ENCODE measurements around the gene BTBD10. TPM values are rescaled to one million over a fixed set of nuclear protein-coding genes. Genes with fewer than 3 reads are reported as not detected.
A peak's percentile ranks its signal among the peaks of the same experiment; 100 is the strongest.

BTBD10 gene
- total RNA-seq, 1 experiment from 2014 or later, result 45.0 TPM

DNA sequence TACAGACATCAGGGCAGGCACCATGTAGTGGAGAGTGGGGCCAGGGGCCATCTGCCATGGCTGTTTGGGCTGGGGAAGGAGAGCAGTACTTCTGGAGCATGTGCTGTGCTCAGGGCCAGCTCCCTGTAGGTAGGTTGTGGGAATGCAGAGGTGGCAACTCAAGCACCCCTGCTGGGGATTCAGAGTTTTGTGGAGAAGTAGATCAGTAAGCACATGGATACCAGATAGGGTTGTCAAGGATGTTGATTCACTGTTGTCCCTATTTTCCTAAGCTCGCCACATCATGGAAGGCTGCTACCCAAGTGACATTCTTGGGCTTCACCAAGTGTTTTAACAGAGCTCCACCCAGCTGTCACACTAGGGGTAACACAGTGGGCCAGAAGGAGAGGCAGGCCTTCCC is 118.2 kb downstream of the BTBD10 start:
- H3K4me3 Mint-ChIP-seq (ENCODE audit: unreplicated experiment), result no peak overlapping the region
- Histone ChIP-seq H3K36me3 (ENCODE audit: control insufficient read depth, insufficient read depth, low read length) (no peaks in the 10 kb centered on the region), H3K27me3 (replicated peaks; ENCODE audit: control insufficient read depth, insufficient read depth, low read length) (no peaks in the 10 kb centered on the region), H3K9me3 (no peaks in the 10 kb centered on the region), H3K4me3 (ENCODE audit: low read depth, low read length) (no peak overlapping the region), H3K4me1 (no peaks in the 10 kb centered on the region)
- BruUV-seq (replicated peaks), result no TSS peak
- no peak for DNase-seq
- H3K9me3 Mint-ChIP-seq (ENCODE audit: unreplicated experiment), result no peaks in the 10 kb centered on the region
- no peaks in the 10 kb centered on the region for H3K36me3 Mint-ChIP-seq (ENCODE audit: insufficient read depth, unreplicated experiment)
- no peak overlapping the region for H3K27ac Mint-ChIP-seq (ENCODE audit: unreplicated experiment)
- intact Hi-C loops (cut with micrococcal nuclease; ENCODE audit: unreplicated experiment), result loop anchor here (1.0 to 10.0 kb wide), 3 partner anchors 95 to 380 kb away; no protein-coding TSS in a partner anchor
- TF ChIP-seq, protein P1, sequence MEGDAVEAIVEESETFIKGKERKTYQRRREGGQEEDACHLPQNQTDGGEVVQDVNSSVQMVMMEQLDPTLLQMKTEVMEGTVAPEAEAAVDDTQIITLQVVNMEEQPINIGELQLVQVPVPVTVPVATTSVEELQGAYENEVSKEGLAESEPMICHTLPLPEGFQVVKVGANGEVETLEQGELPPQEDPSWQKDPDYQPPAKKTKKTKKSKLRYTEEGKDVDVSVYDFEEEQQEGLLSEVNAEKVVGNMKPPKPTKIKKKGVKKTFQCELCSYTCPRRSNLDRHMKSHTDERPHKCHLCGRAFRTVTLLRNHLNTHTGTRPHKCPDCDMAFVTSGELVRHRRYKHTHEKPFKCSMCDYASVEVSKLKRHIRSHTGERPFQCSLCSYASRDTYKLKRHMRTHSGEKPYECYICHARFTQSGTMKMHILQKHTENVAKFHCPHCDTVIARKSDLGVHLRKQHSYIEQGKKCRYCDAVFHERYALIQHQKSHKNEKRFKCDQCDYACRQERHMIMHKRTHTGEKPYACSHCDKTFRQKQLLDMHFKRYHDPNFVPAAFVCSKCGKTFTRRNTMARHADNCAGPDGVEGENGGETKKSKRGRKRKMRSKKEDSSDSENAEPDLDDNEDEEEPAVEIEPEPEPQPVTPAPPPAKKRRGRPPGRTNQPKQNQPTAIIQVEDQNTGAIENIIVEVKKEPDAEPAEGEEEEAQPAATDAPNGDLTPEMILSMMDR (IDR thresholded peaks at IDR 0.05; ENCODE audit: insufficient read depth in 1 of 2, low read depth in 1 of 2, low read length in 1 of 2, severe bottlenecking in 1 of 2, unreplicated experiment in 1 of 2), result no peak
- ChIA-PET POLR2A (no interaction called here), CTCF (interaction anchor here (0.8 to 4.5 kb wide), 6 partner anchors 9 to 381 kb away, joined by 3 to 32 read pairs (median 3); no protein-coding TSS in a partner anchor)
- H3K4me1 Mint-ChIP-seq (ENCODE audit: low read depth, unreplicated experiment), result peaks cover 6% of the 10 kb centered on the region
- H3K27me3 Mint-ChIP-seq (ENCODE audit: insufficient read depth, unreplicated experiment), result no peaks in the 10 kb centered on the region

GRCh38 chr11:13343931-13344717 is 118.9 kb downstream of the BTBD10 start:
- H3K27ac Mint-ChIP-seq (ENCODE audit: unreplicated experiment), result no peak overlapping the region
- intact Hi-C loops (cut with micrococcal nuclease; ENCODE audit: unreplicated experiment), result loop anchor here (1.0 to 10.0 kb wide), 3 partner anchors 94 to 379 kb away; no protein-coding TSS in a partner anchor
- H3K4me3 Mint-ChIP-seq (ENCODE audit: unreplicated experiment), result no peak overlapping the region
- no peaks in the 10 kb centered on the region for H3K27me3 ChIP-seq (replicated peaks; ENCODE audit: control insufficient read depth, insufficient read depth, low read length)
- no peaks in the 10 kb centered on the region for H3K27me3 Mint-ChIP-seq (ENCODE audit: insufficient read depth, unreplicated experiment)
- TF ChIP-seq, protein P1 (IDR thresholded peaks at IDR 0.05; ENCODE audit: insufficient read depth in 1 of 2, low read depth in 1 of 2, low read length in 1 of 2, severe bottlenecking in 1 of 2, unreplicated experiment in 1 of 2), result peak; percentile 81 to 82
- peaks cover 12% of the 10 kb centered on the region for H3K4me1 Mint-ChIP-seq (ENCODE audit: low read depth, unreplicated experiment)
- no peaks in the 10 kb centered on the region for H3K9me3 Mint-ChIP-seq (ENCODE audit: unreplicated experiment)
- H3K4me1 ChIP-seq, result no peaks in the 10 kb centered on the region
- no peaks in the 10 kb centered on the region for H3K36me3 Mint-ChIP-seq (ENCODE audit: insufficient read depth, unreplicated experiment)
- H3K9me3 ChIP-seq, result no peaks in the 10 kb centered on the region
- no peak overlapping the region for H3K4me3 ChIP-seq (ENCODE audit: low read depth, low read length)
- no TSS peak for BruUV-seq (replicated peaks)
- ChIA-PET CTCF (interaction anchor here (0.8 to 4.5 kb wide), 6 partner anchors 9 to 380 kb away, joined by 3 to 32 read pairs (median 3); no protein-coding TSS in a partner anchor), POLR2A (no interaction called here)
- H3K36me3 ChIP-seq (ENCODE audit: control insufficient read depth, insufficient read depth, low read length), result no peaks in the 10 kb centered on the region
- DNase-seq, result peak; percentile 76 to 80

- DNase-seq, result no peak
- no peaks in the 10 kb centered on the region for H3K27me3 ChIP-seq (replicated peaks; ENCODE audit: control insufficient read depth, insufficient read depth, low read length)
- no peaks in the 10 kb centered on the region for H3K27me3 Mint-ChIP-seq (ENCODE audit: insufficient read depth, unreplicated experiment)
- H3K4me3 Mint-ChIP-seq (ENCODE audit: unreplicated experiment), result no peak overlapping the region
- CTCF ChIA-PET, result interaction anchor here (2.2 to 4.5 kb wide), 2 partner anchors 11 to 133 kb away, joined by 15 to 32 read pairs; no protein-coding TSS in a partner anchor
- H3K4me3 ChIP-seq (ENCODE audit: low read depth, low read length), result no peak overlapping the region
- no TSS peak for BruUV-seq (replicated peaks)
- intact Hi-C loops (cut with micrococcal nuclease; ENCODE audit: unreplicated experiment), result loop anchor here (10.0 kb wide), 1 partner anchor 378 kb away; no protein-coding TSS in a partner anchor
- H3K9me3 ChIP-seq, result no peaks in the 10 kb centered on the region
- H3K27ac Mint-ChIP-seq (ENCODE audit: unreplicated experiment), result no peak overlapping the region
- no peaks in the 10 kb centered on the region for H3K4me1 ChIP-seq
- TF ChIP-seq, protein P1 (IDR thresholded peaks at IDR 0.05; ENCODE audit: insufficient read depth in 1 of 2, low read depth in 1 of 2, low read length in 1 of 2, severe bottlenecking in 1 of 2, unreplicated experiment in 1 of 2), result no peak
- no peaks in the 10 kb centered on the region for H3K36me3 Mint-ChIP-seq (ENCODE audit: insufficient read depth, unreplicated experiment)
- no peaks in the 10 kb centered on the region for H3K36me3 ChIP-seq (ENCODE audit: control insufficient read depth, insufficient read depth, low read length)
- POLR2A ChIA-PET, result no interaction called here
- no peaks in the 10 kb centered on the region for H3K9me3 Mint-ChIP-seq (ENCODE audit: unreplicated experiment)
- H3K4me1 Mint-ChIP-seq (ENCODE audit: low read depth, unreplicated experiment), result peaks cover 12% of the 10 kb centered on the region
These were observed 120.0 kb downstream of the BTBD10 start for GRCh38 chr11:13343067-13343466.
